ENCODE data around the gene DGKB.

- TF ChIP-seq YY1 (IDR thresholded peaks at IDR 0.05; ENCODE audit: insufficient read depth, insufficient read length) (no peak), SUZ12 (IDR thresholded peaks at IDR 0.05; ENCODE audit: extremely low read depth, insufficient read depth, insufficient read length) (no peak)
Measured at GRCh38 chr7:14752301-14752700, 150.2 kb downstream of the DGKB start.

Data from NT2/D1 (cell line).